Duodenal mucosa (tissue), 2 donors: ENCODE data around the gene ZNF396.

Source experiments
- H3K27ac ChIP-seq: one replicate; pipeline ENCODE4 v1.7.0; 2013; ENCODE audit warnings: low read depth, low read length
- H3K27me3 ChIP-seq, 2 donors: one replicate each; pipeline ENCODE4 v1.7.0; 2013; ENCODE audit warnings: low read length in 2 of 2, control low read depth in 1 of 2; ENCODE audit not compliant: insufficient read depth in 2 of 2, control insufficient read depth in 1 of 2
- H3K36me3 ChIP-seq, 2 donors: one replicate each; pipeline ENCODE4 v1.7.0; 2013; ENCODE audit warnings: low read length in 2 of 2, control low read depth in 1 of 2; ENCODE audit not compliant: insufficient read depth in 2 of 2, control insufficient read depth in 1 of 2
- H3K4me1 ChIP-seq, 2 donors: one replicate each; pipeline ENCODE4 v1.7.0; 2013; ENCODE audit warnings: low read length in 2 of 2, control low read depth in 1 of 2; ENCODE audit not compliant: insufficient read depth in 2 of 2, control insufficient read depth in 1 of 2
- H3K4me3 ChIP-seq, 2 donors: one replicate each; pipeline ENCODE4 v1.7.0; 2013; ENCODE audit warnings: low read length in 2 of 2, low read depth in 1 of 2
- H3K9ac ChIP-seq, 2 donors: one replicate each; pipeline ENCODE4 v1.7.0; 2013; ENCODE audit warnings: low read length in 2 of 2, low read depth in 1 of 2
- H3K9me3 ChIP-seq, 2 donors: one replicate each; pipeline ENCODE4 v1.7.0; 2013; ENCODE audit warnings: low read length in 2 of 2, control low read depth in 1 of 2; ENCODE audit not compliant: control insufficient read depth in 1 of 2

The ZNF396 gene

DNA sequence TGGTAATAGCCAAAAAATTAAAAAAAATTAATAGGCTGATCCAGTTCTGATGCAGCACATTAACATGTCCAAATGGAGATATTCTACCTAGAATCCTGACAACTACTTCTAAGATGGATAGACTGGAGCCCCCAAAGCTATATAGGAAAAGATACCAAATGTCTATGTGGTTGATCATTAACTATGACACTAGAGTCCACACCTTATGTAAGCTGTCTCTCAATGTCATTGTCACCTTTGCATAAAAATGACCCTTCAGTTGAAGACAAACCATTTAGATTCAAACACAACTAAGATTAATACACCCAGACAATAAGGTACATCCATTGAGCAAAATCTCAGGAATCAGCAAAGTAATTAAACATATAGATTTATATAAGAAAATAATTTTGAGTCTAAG lies 14.6 kb downstream of the ZNF396 start:
- H3K9ac ChIP-seq: no peak overlapping the region
- H3K27ac ChIP-seq: no peak overlapping the region
- H3K4me3 ChIP-seq: no peak overlapping the region
- no peaks in the 10 kb centered on the region for H3K9me3 ChIP-seq
- no peaks in the 10 kb centered on the region for H3K27me3 ChIP-seq
- no peaks in the 10 kb centered on the region for H3K36me3 ChIP-seq
- no peaks in the 10 kb centered on the region for H3K4me1 ChIP-seq

DNA sequence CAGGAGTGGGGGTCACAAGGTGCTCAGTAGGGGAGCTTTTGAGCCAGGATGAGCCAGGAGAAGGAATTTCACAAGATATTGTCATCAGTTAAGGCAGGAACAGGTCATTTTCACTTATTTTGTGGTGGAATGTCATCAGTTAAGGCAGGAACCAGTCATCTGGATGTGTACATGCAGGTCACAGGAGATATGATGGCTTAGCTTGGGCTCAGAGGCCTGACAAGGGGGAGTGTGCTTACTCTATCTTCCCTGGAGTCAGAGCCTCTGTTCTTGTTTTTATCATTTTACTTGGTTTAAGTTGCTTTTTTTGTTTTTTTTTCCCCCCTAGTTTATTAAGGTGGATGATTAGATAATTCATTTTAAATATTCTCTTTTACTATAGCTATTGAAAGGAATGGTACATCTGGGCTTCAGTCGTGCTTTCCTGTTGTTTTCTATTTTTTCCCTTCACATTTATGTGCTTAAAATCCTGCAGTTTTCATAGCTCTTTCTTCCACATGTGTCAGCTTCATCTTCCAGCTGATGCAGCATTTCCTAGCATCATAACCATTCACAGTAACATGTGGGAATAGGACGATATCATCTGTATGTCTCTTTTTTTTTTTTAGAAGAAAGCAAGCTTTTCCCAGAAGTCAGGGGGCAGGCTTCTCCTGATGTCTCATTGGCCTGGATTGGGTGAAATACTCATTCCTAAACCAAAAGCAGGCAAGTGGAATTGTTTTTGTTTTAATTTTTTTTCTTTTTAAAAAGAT lies 15.4 kb downstream of the ZNF396 start:
- Histone ChIP-seq H3K36me3 (no peaks in the 10 kb centered on the region), H3K9me3 (no peaks in the 10 kb centered on the region), H3K27ac (no peak overlapping the region), H3K4me1 (no peaks in the 10 kb centered on the region), H3K27me3 (no peaks in the 10 kb centered on the region), H3K9ac (no peak overlapping the region), H3K4me3 (no peak overlapping the region)

DNA sequence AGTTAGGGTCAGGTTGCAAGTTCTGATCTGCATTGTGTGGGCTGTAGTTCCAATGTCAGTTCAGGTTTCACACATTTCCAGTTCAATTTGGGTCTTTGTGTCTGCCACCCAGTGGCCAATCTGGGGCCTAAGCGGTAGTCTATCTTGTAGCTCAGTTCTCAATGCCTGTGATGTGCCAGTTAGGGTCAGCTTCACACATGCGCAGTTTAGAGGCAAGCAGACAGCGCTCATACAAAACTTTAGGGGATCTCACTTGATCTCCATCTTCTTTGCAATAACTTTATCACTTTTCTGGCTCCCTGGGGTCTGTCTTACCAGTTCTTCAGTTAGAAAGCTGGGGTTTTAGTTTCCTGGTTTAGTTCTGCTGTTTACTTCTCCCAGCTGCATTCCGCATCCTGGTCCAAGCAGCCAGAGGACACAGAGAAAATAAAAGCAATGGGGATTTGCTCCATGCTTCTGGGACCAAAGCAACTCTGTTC lies 22.0 kb downstream of the ZNF396 start:
- Histone ChIP-seq H3K27me3 (no peaks in the 10 kb centered on the region), H3K9me3 (peaks cover 10 to 13% of the 10 kb centered on the region in 2 donors), H3K9ac (no peak overlapping the region), H3K4me1 (no peaks in the 10 kb centered on the region), H3K36me3 (no peaks in the 10 kb centered on the region), H3K27ac (no peak overlapping the region), H3K4me3 (peak overlapping the region in 1 of 2 donors; percentile 37)

DNA sequence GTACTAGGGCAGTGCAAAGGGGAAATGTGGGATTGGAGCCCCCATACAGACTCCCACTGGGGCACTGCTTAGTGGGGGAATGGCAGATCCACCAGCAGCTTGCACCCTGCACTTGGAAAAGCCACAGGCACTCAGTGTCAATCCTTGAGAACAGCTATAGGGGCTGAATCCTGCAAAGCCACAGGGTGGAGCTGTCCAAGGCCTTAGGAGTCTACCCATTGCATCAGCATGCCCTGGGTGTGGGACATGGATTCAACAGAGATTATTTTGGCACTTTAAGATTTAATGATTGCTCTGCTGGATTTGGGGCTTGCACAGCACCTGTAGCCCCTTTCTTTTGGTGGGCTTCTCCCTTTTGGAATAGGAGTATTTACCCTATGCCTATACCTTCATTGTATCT lies 24.4 kb downstream of the ZNF396 start:
- Histone ChIP-seq H3K9ac (no peak overlapping the region), H3K9me3 (peaks cover 10 to 13% of the 10 kb centered on the region in 2 donors), H3K4me3 (no peak overlapping the region), H3K27ac (no peak overlapping the region), H3K36me3 (no peaks in the 10 kb centered on the region), H3K4me1 (no peaks in the 10 kb centered on the region), H3K27me3 (no peaks in the 10 kb centered on the region)

DNA sequence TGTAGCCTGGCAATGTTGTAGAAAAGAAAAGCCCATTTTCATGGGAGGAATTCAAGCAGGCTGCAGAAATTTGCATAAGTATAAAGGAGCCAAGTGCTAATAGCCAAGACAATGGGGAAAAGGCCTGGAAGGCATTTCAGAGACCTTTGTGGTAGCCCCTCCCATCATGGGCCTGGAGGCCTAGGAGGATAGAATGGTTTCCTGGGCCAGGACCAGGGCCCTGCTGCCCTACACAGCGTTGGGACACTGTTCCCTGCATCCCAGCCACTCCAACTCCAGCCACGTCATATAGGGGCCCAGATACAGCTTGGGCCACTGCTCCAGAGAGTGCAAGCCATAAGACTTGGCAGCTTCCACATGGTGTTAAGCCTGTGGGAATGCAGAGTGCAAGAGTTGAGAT lies 24.9 kb downstream of the ZNF396 start:
- H3K4me3 ChIP-seq: no peak overlapping the region
- H3K9ac ChIP-seq: no peak overlapping the region
- peaks cover 10 to 13% of the 10 kb centered on the region in 2 donors for H3K9me3 ChIP-seq
- H3K27ac ChIP-seq: no peak overlapping the region
- no peaks in the 10 kb centered on the region for H3K27me3 ChIP-seq
- H3K36me3 ChIP-seq: no peaks in the 10 kb centered on the region
- no peaks in the 10 kb centered on the region for H3K4me1 ChIP-seq

DNA sequence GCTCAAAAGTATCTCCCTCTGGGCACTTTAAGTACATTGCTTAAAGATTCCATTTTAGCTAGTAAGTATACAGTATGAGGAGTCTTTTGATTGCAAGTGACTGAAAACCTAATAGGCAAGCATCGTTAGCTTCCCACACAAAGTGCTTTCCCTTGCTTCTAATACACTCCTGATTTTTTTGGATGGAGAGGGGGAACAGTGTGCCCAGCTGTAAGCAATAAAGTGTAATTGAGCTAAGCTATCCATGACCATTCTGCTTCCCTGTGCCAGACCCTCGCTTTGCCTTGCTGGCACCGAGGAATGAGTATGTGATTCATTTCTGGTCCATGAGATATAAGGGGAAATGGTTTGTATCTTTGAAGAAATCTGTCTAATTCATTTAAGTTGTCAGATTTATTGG lies 29.1 kb downstream of the ZNF396 start:
- H3K27ac ChIP-seq: no peak overlapping the region
- no peak overlapping the region for H3K9ac ChIP-seq
- no peak overlapping the region for H3K4me3 ChIP-seq
- no peaks in the 10 kb centered on the region for H3K27me3 ChIP-seq
- H3K9me3 ChIP-seq: peaks cover 8 to 13% of the 10 kb centered on the region in 2 donors
- no peaks in the 10 kb centered on the region for H3K36me3 ChIP-seq
- H3K4me1 ChIP-seq: peaks cover 8 to 16% of the 10 kb centered on the region in 2 donors

DNA sequence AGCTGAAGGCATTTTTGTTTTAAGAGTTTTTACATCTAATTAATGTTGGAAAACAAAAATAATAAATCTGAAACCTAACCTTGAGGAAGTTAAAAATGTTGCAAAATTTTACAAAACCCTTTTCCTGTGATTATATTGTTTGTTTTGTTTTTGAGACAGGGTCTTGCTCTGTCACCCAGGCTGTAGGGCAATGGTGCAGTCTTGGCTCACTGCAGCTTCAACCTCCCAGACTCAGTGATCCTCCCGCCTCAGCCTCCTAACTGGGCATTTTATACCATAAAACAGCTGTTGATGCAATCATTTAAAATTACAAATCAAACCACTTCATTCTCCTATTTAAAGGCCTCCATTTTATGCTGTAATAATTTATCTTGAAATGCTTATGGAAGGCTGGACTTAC lies 31.2 kb downstream of the ZNF396 start:
- Histone ChIP-seq H3K9ac (no peak overlapping the region), H3K27ac (no peak overlapping the region), H3K9me3 (no peaks in the 10 kb centered on the region), H3K27me3 (no peaks in the 10 kb centered on the region), H3K4me3 (no peak overlapping the region), H3K36me3 (no peaks in the 10 kb centered on the region), H3K4me1 (peaks cover 8 to 16% of the 10 kb centered on the region in 2 donors)

DNA sequence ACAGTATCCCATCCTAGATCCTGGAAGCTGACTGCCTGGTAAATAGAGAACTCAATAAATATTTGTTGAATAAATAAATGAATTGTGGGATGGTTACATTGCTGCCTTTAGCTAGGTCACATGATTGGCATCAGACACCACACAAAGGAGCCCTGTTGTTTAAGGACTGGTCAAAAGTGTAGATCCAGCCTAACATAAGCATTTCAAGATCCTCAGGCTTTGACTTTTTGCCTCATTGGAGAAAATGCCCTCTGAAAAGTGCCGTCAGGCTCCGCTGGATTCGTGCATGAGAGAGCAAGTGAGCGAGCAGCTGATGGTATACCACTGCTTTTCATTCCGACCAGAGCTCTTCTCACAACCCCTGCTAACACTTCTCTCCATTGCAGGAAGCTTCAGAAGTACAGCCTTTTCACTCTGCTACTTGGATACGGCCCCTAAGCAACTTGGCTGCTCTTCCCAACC lies 31.6 kb downstream of the ZNF396 start:
- peaks cover 8 to 16% of the 10 kb centered on the region in 2 donors for H3K4me1 ChIP-seq
- H3K27ac ChIP-seq: no peak overlapping the region
- H3K36me3 ChIP-seq: peaks cover 0 to 1% of the 10 kb centered on the region in 2 donors
- H3K9me3 ChIP-seq: no peaks in the 10 kb centered on the region
- H3K27me3 ChIP-seq: no peaks in the 10 kb centered on the region
- no peak overlapping the region for H3K9ac ChIP-seq
- no peak overlapping the region for H3K4me3 ChIP-seq

DNA sequence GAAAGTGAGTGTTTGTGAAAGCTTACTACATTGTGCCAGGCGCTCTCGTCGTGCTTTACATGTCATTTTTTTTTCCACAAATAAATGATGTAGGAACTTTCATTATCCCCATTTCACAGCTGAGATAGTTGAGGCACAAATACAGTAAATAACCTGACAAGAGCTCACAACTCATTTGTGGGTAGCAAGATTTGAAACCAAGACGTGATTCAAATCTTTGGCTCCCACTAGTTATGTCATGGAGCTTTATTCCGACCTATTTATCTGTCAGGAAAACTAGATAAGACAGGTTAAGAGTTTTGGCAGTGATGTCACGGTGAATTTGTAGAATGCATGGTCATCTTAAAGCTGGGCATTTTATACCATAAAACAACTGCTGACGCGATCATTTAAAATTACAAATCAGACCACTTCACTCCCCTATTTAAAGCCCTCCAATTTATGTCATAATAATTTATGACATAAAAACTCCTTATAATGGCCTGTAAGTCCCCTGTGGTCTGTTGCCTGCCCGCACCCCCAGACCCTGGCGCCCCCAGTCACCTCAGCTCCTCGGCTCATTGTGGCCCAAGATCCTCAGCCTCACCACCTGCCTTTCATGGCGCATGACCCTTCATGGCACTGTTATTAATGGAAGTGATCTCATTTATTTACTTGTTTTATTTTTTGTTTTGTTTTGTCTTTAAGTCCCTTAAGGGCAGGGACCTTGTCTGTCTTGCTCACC lies 32.2 kb downstream of the ZNF396 start:
- Histone ChIP-seq H3K9ac (peak overlapping the region; percentile 94 to 96), H3K4me3 (peak overlapping the region; percentile 90 to 93), H3K27me3 (no peaks in the 10 kb centered on the region), H3K27ac (peak overlapping the region; percentile 58), H3K36me3 (peaks cover 5 to 7% of the 10 kb centered on the region in 2 donors), H3K4me1 (peaks cover 8 to 18% of the 10 kb centered on the region in 2 donors), H3K9me3 (no peaks in the 10 kb centered on the region)
